HEK293 (cell line): ENCODE data around the gene SERGEF.

ENCODE experiments used
- CTCF ChIA-PET: fragments of 350-600 bp; formaldehyde crosslinking; extraction: SDS; loops from one replicate; lab custom pipeline; 2021; ENCODE audit warnings: antibody characterized with exemption; lab: Yijun Ruan, JAX
- POLR2A ChIA-PET: fragments of 300-600 bp; formaldehyde crosslinking; extraction: SDS; loops from one replicate; lab custom pipeline; 2020; ENCODE audit warnings: antibody characterized with exemption, inconsistent platforms; lab: Yijun Ruan, JAX
- H3K27ac ChIP-seq: fragments of 200-500 bp; sonication (Bioruptor generic); 2 replicates; pipeline ENCODE4 v1.5.1; 2014; ENCODE audit warnings: low read depth, low read length, control low read depth, inconsistent platforms; ENCODE audit errors: extremely low read depth
- H3K36me3 ChIP-seq, 2 experiments: fragments of 200-500 bp in 1 of 2; sonication (Bioruptor generic) in 1 of 2; 1 replicate in 1 of 2; 2 replicates in 1 of 2; pipeline ENCODE4 v1.5.1; 2014 to 2017; ENCODE audit warnings: inconsistent platforms in 2 of 2, low read length in 2 of 2; ENCODE audit not compliant: control insufficient read depth in 2 of 2, insufficient read depth in 1 of 2
- H3K4me1 ChIP-seq: fragments of 200-500 bp; sonication (Bioruptor generic); 2 replicates; pipeline ENCODE4 v1.5.1; 2014; ENCODE audit warnings: mild to moderate bottlenecking, low read length, inconsistent platforms; ENCODE audit not compliant: control insufficient read depth, insufficient read depth
- H3K4me3 ChIP-seq: 2 replicates; pipeline ENCODE4 v1.5.1; 2011; ENCODE audit warnings: low read depth, mild to moderate bottlenecking, control low read depth, low read length, moderate library complexity
- H3K9me3 ChIP-seq: fragments of 200-500 bp; sonication (Bioruptor generic); 2 replicates; pipeline ENCODE4 v1.5.1; 2014; ENCODE audit warnings: low read depth, low read length, inconsistent platforms; ENCODE audit not compliant: control insufficient read depth, insufficient read depth
- HOXD13 ChIP-seq: sonication (generic); formaldehyde crosslinking; IDR thresholded peaks from 2 replicates; pipeline ENCODE4 v1.8.0; 2022; ENCODE audit warnings: missing genetic modification reagents, borderline replicate concordance
- SCRT2 ChIP-seq: fragments of 450-650 bp; formaldehyde crosslinking; IDR thresholded peaks from 2 replicates; pipeline ENCODE4 v1.5.1; 2016; ENCODE audit warnings: missing biosample characterization, missing genetic modification characterization
- SETDB1 ChIP-seq: IDR thresholded peaks from one replicate; pipeline ENCODE4 v1.6.1; 2017; ENCODE audit warnings: mild to moderate bottlenecking, low read length, moderate library complexity, mixed read lengths; ENCODE audit not compliant: insufficient read length
- SP7 ChIP-seq: fragments of 450-650 bp; formaldehyde crosslinking; IDR thresholded peaks from 2 replicates; pipeline ENCODE4 v1.5.1; 2016; ENCODE audit warnings: missing biosample characterization, missing genetic modification characterization
- TRIM28 ChIP-seq: IDR thresholded peaks from 2 replicates; pipeline ENCODE4 v1.6.1; 2011; ENCODE audit warnings: low read length, control low read depth, borderline replicate concordance
- ZBTB17 ChIP-seq: fragments of 450-650 bp; formaldehyde crosslinking; IDR thresholded peaks from 2 replicates; pipeline ENCODE4 v1.5.1; 2016; ENCODE audit warnings: missing biosample characterization, missing genetic modification characterization
- ZFP41 ChIP-seq: fragments of 450-650 bp; formaldehyde crosslinking; IDR thresholded peaks from 2 replicates; pipeline ENCODE4 v1.5.1; 2016; ENCODE audit warnings: missing biosample characterization, missing genetic modification characterization, borderline replicate concordance
- ZIC2 ChIP-seq: fragments of 450-650 bp; formaldehyde crosslinking; IDR thresholded peaks from 2 replicates; pipeline ENCODE4 v1.5.1; 2016; ENCODE audit warnings: missing biosample characterization, missing genetic modification characterization
- ZNF121 ChIP-seq: fragments of 450-650 bp; formaldehyde crosslinking; IDR thresholded peaks from 2 replicates; pipeline ENCODE4 v1.5.1; 2016; ENCODE audit warnings: missing biosample characterization, missing genetic modification characterization
- ZNF184 ChIP-seq: fragments of 450-650 bp; IDR thresholded peaks from 2 replicates; pipeline ENCODE4 v1.5.1; 2018; ENCODE audit warnings: missing biosample characterization, mild to moderate bottlenecking, missing genetic modification characterization
- ZNF24 ChIP-seq: fragments of 450-650 bp; formaldehyde crosslinking; IDR thresholded peaks from 2 replicates; pipeline ENCODE4 v1.5.1; 2016; ENCODE audit warnings: missing biosample characterization, missing genetic modification characterization
- ZNF274 ChIP-seq, 2 experiments: fragments of 200-500 bp in 1 of 2; fragments of 450-650 bp in 1 of 2; sonication (Bioruptor generic) in 1 of 2; formaldehyde crosslinking in 1 of 2; IDR thresholded peaks; 2 replicates each; pipeline versions ENCODE4 v1.5.1 to v1.6.1; 2014 to 2016; ENCODE audit warnings: borderline replicate concordance in 1 of 2, inconsistent platforms in 1 of 2, low read length in 1 of 2, missing biosample characterization in 1 of 2, missing genetic modification characterization in 1 of 2
- ZNF302 ChIP-seq: fragments of 450-650 bp; formaldehyde crosslinking; IDR thresholded peaks from 2 replicates; pipeline ENCODE4 v1.5.1; 2016; ENCODE audit warnings: missing biosample characterization, missing genetic modification characterization, low read depth
- ZNF341 ChIP-seq: fragments of 450-650 bp; formaldehyde crosslinking; IDR thresholded peaks from 2 replicates; pipeline ENCODE4; 2016; ENCODE audit warnings: low read depth, missing biosample characterization, missing genetic modification characterization
- ZNF48 ChIP-seq: fragments of 450-650 bp; formaldehyde crosslinking; IDR thresholded peaks from 2 replicates; pipeline ENCODE4 v1.5.1; 2016; ENCODE audit warnings: missing biosample characterization, missing genetic modification characterization
- ZNF529 ChIP-seq: fragments of 450-650 bp; formaldehyde crosslinking; IDR thresholded peaks from 2 replicates; pipeline ENCODE4 v1.5.1; 2017; ENCODE audit warnings: missing genetic modification characterization, missing biosample characterization; ENCODE audit not compliant: insufficient replicate concordance
- ZNF571 ChIP-seq: fragments of 450-650 bp; formaldehyde crosslinking; IDR thresholded peaks from 2 replicates; pipeline ENCODE4 v1.5.0; 2017; ENCODE audit warnings: missing biosample characterization, missing genetic modification characterization
- ZNF585B ChIP-seq: fragments of 450-650 bp; formaldehyde crosslinking; IDR thresholded peaks from 2 replicates; pipeline ENCODE4 v1.5.1; 2016; ENCODE audit warnings: missing biosample characterization, missing genetic modification characterization
- ZNF596 ChIP-seq: fragments of 450-650 bp; IDR thresholded peaks from 2 replicates; pipeline ENCODE4 v1.5.0; 2018; ENCODE audit warnings: missing biosample characterization, mild to moderate bottlenecking, missing genetic modification characterization, moderate library complexity
- ZNF600 ChIP-seq: fragments of 450-650 bp; formaldehyde crosslinking; IDR thresholded peaks from 2 replicates; pipeline ENCODE4 v1.5.1; 2016; ENCODE audit warnings: missing biosample characterization, missing genetic modification characterization
- ZNF707 ChIP-seq: fragments of 450-650 bp; formaldehyde crosslinking; IDR thresholded peaks from 2 replicates; pipeline ENCODE4 v1.5.1; 2016; ENCODE audit warnings: missing biosample characterization, missing genetic modification characterization
- TF ChIP-seq, protein P1 (sequence below): fragments of 450-650 bp; IDR thresholded peaks from 2 replicates; pipeline ENCODE4 v1.5.1; 2018; ENCODE audit warnings: missing biosample characterization, missing genetic modification characterization
- TF ChIP-seq, protein P2 (sequence below): fragments of 450-650 bp; formaldehyde crosslinking; IDR thresholded peaks from 2 replicates; pipeline ENCODE4; 2016; ENCODE audit warnings: missing biosample characterization, missing genetic modification characterization
- TF ChIP-seq, protein P3 (sequence below): fragments of 450-650 bp; formaldehyde crosslinking; IDR thresholded peaks from 2 replicates; pipeline ENCODE4 v1.5.1; 2016; ENCODE audit warnings: missing biosample characterization, missing genetic modification characterization
- TF ChIP-seq, protein P4 (sequence below): fragments of 450-650 bp; formaldehyde crosslinking; IDR thresholded peaks from 2 replicates; pipeline ENCODE4 v1.5.1; 2017; ENCODE audit warnings: missing biosample characterization, missing genetic modification characterization
- TF ChIP-seq, protein P5 (sequence below): sonication (generic); formaldehyde crosslinking; IDR thresholded peaks from 2 replicates; pipeline ENCODE4 v1.8.1; 2022; ENCODE audit warnings: mild to moderate bottlenecking, moderate library complexity, missing genetic modification reagents

SERGEF gene

DNA sequence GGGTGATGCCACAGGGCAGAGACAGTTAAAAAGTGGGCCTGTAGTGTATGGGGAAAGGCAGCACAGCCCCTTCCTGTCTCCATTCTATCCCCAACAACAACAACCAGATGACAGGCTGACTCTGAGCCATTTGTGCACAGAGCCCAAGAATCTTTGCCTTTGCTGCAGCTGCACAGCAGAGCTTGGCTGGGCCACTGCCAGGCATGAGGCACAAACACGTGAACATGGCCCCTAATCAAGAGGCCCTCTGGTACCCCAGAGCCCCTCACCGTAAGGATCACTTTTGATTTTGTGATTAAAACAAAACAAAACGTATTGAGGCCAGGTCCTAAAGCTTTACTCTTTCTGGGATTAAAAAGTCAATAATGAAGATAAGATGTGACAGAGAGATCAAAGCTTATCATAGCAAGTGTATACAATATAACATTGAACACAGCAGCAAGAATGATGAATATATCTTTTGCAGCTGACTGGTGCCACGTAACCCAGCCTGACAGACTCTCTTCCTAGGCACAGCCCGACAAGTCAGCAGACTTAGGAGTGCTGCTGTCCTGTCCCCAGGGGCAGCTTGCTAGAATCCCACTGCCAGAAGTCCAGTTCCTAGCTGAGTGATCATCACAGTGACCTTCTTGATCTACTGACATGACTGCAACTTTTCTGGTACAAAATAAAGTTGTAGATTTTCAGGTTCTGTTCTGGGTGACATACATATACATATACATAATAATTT is 117.8 kb downstream of the SERGEF start:
- Histone ChIP-seq H3K4me1 (no peaks in the 10 kb centered on the region), H3K9me3 (no peaks in the 10 kb centered on the region), H3K4me3 (no peak overlapping the region), H3K27ac (no peak overlapping the region), H3K36me3 (peaks cover 0 to 5% of the 10 kb centered on the region in 2 experiments; a peak in 1 of 3 replicates)
- TF ChIP-seq ZNF48, result no peak
- no peak for TF ChIP-seq ZNF585B (tag by site-specific recombination)
- TF ChIP-seq ZNF184 (tag by site-specific recombination), result no peak
- TF ChIP-seq ZIC2 (tag by site-specific recombination), result no peak
- TF ChIP-seq ZNF600 (tag by site-specific recombination), result no peak
- no peak for TF ChIP-seq ZFP41 (tag by site-specific recombination)
- TF ChIP-seq ZNF529 (tag by site-specific recombination), result no peak
- TF ChIP-seq ZNF24 (tag by site-specific recombination), result no peak
- no peak for TF ChIP-seq HOXD13 (CRISPR knock-in tag)
- no peak for TF ChIP-seq ZNF274 (IDR thresholded peaks at IDR 0.05; ENCODE audit: low read length)
- no peak for TF ChIP-seq ZNF274 (tag by site-specific recombination; IDR thresholded peaks at IDR 0.05; ENCODE audit: borderline replicate concordance)
- TF ChIP-seq, protein P1, sequence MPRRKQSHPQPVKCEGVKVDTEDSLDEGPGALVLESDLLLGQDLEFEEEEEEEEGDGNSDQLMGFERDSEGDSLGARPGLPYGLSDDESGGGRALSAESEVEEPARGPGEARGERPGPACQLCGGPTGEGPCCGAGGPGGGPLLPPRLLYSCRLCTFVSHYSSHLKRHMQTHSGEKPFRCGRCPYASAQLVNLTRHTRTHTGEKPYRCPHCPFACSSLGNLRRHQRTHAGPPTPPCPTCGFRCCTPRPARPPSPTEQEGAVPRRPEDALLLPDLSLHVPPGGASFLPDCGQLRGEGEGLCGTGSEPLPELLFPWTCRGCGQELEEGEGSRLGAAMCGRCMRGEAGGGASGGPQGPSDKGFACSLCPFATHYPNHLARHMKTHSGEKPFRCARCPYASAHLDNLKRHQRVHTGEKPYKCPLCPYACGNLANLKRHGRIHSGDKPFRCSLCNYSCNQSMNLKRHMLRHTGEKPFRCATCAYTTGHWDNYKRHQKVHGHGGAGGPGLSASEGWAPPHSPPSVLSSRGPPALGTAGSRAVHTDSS, result no peak
- no peak for TF ChIP-seq ZNF571
- TF ChIP-seq SCRT2, result no peak
- no peak for TF ChIP-seq ZBTB17 (tag by site-specific recombination)
- no peak for TF ChIP-seq ZNF707 (tag by site-specific recombination)
- TF ChIP-seq, protein P2, sequence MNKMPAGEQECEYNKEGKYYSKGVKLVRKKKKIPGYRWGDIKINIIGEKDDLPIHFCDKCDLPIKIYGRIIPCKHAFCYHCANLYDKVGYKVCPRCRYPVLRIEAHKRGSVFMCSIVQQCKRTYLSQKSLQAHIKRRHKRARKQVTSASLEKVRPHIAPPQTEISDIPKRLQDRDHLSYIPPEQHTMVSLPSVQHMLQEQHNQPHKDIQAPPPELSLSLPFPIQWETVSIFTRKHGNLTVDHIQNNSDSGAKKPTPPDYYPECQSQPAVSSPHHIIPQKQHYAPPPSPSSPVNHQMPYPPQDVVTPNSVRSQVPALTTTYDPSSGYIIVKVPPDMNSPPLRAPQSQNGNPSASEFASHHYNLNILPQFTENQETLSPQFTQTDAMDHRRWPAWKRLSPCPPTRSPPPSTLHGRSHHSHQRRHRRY (tag by site-specific recombination), result no peak
- TF ChIP-seq, protein P3, sequence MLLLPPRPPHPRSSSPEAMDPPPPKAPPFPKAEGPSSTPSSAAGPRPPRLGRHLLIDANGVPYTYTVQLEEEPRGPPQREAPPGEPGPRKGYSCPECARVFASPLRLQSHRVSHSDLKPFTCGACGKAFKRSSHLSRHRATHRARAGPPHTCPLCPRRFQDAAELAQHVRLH, result no peak
- POLR2A ChIA-PET, result no interaction called here
- CTCF ChIA-PET, result interaction anchor here (0.7 to 1.2 kb wide), 3 partner anchors 11 to 1100 kb away, joined by 3 to 4 read pairs (median 3); no protein-coding TSS in a partner anchor

DNA sequence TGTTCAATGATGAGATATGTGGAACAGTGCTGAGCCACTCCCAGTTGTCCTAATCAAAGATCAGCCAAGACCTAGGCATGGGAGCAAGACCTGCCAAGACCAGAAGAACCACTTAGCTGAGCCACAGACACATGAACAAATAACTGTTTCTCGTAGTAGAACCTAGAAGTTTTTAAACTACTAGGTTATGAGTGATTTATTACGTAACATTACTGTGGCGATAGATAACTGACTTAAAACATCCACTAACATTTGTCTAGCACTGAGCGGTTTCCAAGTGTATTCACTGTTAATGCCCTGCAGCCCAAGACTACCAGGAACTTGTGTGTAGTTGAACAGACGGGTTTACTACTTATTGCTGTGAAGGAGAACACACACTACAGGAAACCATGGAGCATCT is 120.4 kb downstream of the SERGEF start:
- ChIA-PET POLR2A (no interaction called here), CTCF (no interaction called here)
- H3K9me3 ChIP-seq, result no peaks in the 10 kb centered on the region
- TF ChIP-seq ZNF121, result no peak
- no peak overlapping the region for H3K27ac ChIP-seq
- H3K4me3 ChIP-seq, result no peak overlapping the region
- H3K36me3 ChIP-seq, result peaks cover 0 to 5% of the 10 kb centered on the region in 2 experiments; a peak in 1 of 3 replicates
- H3K4me1 ChIP-seq, result no peaks in the 10 kb centered on the region

DNA sequence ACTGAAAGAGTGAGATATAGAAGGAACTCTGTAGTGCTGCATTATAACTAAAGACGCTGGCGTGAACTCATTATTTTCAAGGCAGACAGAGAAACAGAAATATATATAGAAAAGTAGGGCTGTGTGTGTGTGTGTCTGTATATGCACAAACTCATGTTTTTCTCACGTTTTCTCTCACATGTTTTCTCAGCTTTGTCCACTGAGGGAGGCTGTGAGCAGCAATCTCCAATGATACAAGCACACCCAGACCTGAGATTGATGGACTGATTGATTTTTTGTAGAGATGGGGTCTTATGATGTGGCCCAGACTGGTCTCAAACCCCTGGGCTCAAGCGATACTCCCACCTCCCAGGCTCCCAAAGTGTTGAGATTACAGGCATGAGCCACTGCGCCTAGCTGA is 122.5 kb downstream of the SERGEF start:
- CTCF ChIA-PET, result interaction anchor here (0.6 kb wide), 2 partner anchors 843 to 1142 kb away, joined by 3 read pairs; no protein-coding TSS in a partner anchor
- POLR2A ChIA-PET, result no interaction called here
- no peak overlapping the region for H3K27ac ChIP-seq
- H3K4me3 ChIP-seq, result no peak overlapping the region
- no peaks in the 10 kb centered on the region for H3K4me1 ChIP-seq
- no peaks in the 10 kb centered on the region for H3K9me3 ChIP-seq
- peaks cover 0 to 5% of the 10 kb centered on the region in 2 experiments; a peak in 1 of 3 replicates for H3K36me3 ChIP-seq
- no peak for TF ChIP-seq ZIC2 (tag by site-specific recombination)
- TF ChIP-seq, protein P4, sequence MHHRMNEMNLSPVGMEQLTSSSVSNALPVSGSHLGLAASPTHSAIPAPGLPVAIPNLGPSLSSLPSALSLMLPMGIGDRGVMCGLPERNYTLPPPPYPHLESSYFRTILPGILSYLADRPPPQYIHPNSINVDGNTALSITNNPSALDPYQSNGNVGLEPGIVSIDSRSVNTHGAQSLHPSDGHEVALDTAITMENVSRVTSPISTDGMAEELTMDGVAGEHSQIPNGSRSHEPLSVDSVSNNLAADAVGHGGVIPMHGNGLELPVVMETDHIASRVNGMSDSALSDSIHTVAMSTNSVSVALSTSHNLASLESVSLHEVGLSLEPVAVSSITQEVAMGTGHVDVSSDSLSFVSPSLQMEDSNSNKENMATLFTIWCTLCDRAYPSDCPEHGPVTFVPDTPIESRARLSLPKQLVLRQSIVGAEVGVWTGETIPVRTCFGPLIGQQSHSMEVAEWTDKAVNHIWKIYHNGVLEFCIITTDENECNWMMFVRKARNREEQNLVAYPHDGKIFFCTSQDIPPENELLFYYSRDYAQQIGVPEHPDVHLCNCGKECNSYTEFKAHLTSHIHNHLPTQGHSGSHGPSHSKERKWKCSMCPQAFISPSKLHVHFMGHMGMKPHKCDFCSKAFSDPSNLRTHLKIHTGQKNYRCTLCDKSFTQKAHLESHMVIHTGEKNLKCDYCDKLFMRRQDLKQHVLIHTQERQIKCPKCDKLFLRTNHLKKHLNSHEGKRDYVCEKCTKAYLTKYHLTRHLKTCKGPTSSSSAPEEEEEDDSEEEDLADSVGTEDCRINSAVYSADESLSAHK (tag by site-specific recombination), result no peak
- TF ChIP-seq SP7 (tag by site-specific recombination), result no peak
- no peak for TF ChIP-seq ZNF596 (tag by site-specific recombination)
- no peak for TF ChIP-seq SETDB1
- no peak for TF ChIP-seq TRIM28
- TF ChIP-seq ZNF341 (tag by site-specific recombination), result no peak
- no peak for TF ChIP-seq ZNF302 (tag by site-specific recombination)
- TF ChIP-seq, protein P5, sequence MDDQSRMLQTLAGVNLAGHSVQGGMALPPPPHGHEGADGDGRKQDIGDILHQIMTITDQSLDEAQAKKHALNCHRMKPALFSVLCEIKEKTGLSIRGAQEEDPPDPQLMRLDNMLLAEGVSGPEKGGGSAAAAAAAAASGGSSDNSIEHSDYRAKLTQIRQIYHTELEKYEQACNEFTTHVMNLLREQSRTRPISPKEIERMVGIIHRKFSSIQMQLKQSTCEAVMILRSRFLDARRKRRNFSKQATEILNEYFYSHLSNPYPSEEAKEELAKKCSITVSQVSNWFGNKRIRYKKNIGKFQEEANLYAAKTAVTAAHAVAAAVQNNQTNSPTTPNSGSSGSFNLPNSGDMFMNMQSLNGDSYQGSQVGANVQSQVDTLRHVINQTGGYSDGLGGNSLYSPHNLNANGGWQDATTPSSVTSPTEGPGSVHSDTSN, result no peak
